Ishikawa (cell line): ENCODE data around the gene HELZ.

Experiments
- CREB1 ChIP-seq: IDR thresholded peaks from 2 replicates; pipeline ENCODE4 v1.6.1; 2012; ENCODE audit warnings: low read depth
- EP300 ChIP-seq: IDR thresholded peaks from 2 replicates; pipeline ENCODE4 v1.6.1; 2012; ENCODE audit warnings: borderline replicate concordance
- TAF1 ChIP-seq: IDR thresholded peaks from 2 replicates; pipeline ENCODE4 v1.6.1; 2012; ENCODE audit warnings: low read depth, mild to moderate bottlenecking
- USF1 ChIP-seq: IDR thresholded peaks from 2 replicates; pipeline ENCODE4 v1.6.1; 2012
- YY1 ChIP-seq: IDR thresholded peaks from 2 replicates; pipeline ENCODE4 v1.6.1; 2012; ENCODE audit warnings: low read depth
- ZBTB7A ChIP-seq: IDR thresholded peaks from 2 replicates; pipeline ENCODE4 v1.6.1; 2012; ENCODE audit warnings: low read depth
- TF ChIP-seq, protein P1 (sequence below): IDR thresholded peaks from 2 replicates; pipeline ENCODE4 v1.6.1; 2012; ENCODE audit warnings: low read depth, mild to moderate bottlenecking

GRCh38 chr17:67035131-67036083 is 209.6 kb downstream of the HELZ start:
- TF ChIP-seq, protein P1, sequence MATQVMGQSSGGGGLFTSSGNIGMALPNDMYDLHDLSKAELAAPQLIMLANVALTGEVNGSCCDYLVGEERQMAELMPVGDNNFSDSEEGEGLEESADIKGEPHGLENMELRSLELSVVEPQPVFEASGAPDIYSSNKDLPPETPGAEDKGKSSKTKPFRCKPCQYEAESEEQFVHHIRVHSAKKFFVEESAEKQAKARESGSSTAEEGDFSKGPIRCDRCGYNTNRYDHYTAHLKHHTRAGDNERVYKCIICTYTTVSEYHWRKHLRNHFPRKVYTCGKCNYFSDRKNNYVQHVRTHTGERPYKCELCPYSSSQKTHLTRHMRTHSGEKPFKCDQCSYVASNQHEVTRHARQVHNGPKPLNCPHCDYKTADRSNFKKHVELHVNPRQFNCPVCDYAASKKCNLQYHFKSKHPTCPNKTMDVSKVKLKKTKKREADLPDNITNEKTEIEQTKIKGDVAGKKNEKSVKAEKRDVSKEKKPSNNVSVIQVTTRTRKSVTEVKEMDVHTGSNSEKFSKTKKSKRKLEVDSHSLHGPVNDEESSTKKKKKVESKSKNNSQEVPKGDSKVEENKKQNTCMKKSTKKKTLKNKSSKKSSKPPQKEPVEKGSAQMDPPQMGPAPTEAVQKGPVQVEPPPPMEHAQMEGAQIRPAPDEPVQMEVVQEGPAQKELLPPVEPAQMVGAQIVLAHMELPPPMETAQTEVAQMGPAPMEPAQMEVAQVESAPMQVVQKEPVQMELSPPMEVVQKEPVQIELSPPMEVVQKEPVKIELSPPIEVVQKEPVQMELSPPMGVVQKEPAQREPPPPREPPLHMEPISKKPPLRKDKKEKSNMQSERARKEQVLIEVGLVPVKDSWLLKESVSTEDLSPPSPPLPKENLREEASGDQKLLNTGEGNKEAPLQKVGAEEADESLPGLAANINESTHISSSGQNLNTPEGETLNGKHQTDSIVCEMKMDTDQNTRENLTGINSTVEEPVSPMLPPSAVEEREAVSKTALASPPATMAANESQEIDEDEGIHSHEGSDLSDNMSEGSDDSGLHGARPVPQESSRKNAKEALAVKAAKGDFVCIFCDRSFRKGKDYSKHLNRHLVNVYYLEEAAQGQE = no peak
- no peak for TF ChIP-seq EP300
- TF ChIP-seq TAF1 = no peak
- TF ChIP-seq USF1 = no peak
- no peak for TF ChIP-seq ZBTB7A
- TF ChIP-seq CREB1 = no peak
- no peak for TF ChIP-seq YY1
